Measurements from ENCODE around the gene PRKG1.

Gene PRKG1

DNA sequence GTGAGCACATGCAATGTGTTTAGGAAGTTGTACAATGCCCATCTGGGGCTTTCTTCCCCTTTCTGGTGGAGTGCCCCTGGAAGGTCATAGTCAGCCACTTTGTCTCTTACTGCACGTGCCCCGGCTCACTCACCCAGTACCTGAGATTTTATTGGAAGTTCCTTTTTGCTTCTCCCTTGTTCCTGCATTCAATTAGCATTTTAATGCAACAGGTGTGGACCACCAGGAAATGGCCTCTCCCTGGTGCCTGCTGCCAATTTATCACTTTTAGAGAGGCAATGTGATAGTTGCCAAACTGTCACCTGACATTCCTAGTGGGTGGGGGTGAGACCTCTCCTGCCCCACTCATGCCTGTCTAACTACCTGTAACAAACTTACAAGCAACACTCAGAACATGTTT, 946.4 kb downstream of the PRKG1 start:
- DNase-seq: no peak
- no peak overlapping the region for H3K23ac ChIP-seq (ENCODE audit: low read length)
- no CpG with 5 or more reads among the region's 2 CpGs for WGBS (ENCODE audit: extremely low coverage, insufficient coverage, low lambda C conversion rate)
- no peak overlapping the region for H3K4me3 ChIP-seq (ENCODE audit: low read length)
- H4K8ac ChIP-seq (ENCODE audit: low read depth, low read length): no peak overlapping the region
- H4K5ac ChIP-seq (ENCODE audit: low read length): no peak overlapping the region
- no peaks in the 10 kb centered on the region for H3K79me1 ChIP-seq (ENCODE audit: low read length)
- no peak overlapping the region for H3K9ac ChIP-seq (ENCODE audit: low read length)
- no peak overlapping the region for H3K4me2 ChIP-seq (ENCODE audit: low read length)
- H3K36me3 ChIP-seq (ENCODE audit: control insufficient read depth, insufficient read depth, low read length): no peaks in the 10 kb centered on the region
- H3K79me2 ChIP-seq (ENCODE audit: control insufficient read depth, insufficient read depth, low read length): no peaks in the 10 kb centered on the region
- H3K27ac ChIP-seq (ENCODE audit: low read depth, low read length): no peak overlapping the region
- H3K18ac ChIP-seq (ENCODE audit: low read length): no peak overlapping the region
- no peak overlapping the region for H3K4ac ChIP-seq (ENCODE audit: low read depth, low read length)
- no peak overlapping the region for H2BK5ac ChIP-seq (ENCODE audit: low read length)
- H3K56ac ChIP-seq (ENCODE audit: low read length): no peak overlapping the region
- no peaks in the 10 kb centered on the region for H3K27me3 ChIP-seq (ENCODE audit: insufficient read depth, low read length, poor library complexity)
- H2AK5ac ChIP-seq (ENCODE audit: low read length): no peak overlapping the region
- H2BK15ac ChIP-seq (replicated peaks; ENCODE audit: low read depth): no peak overlapping the region
- H2BK120ac ChIP-seq (ENCODE audit: low read depth, low read length): no peak overlapping the region
- peaks cover 7% of the 10 kb centered on the region for H3K4me1 ChIP-seq (ENCODE audit: control insufficient read depth, low read depth, low read length)

DNA sequence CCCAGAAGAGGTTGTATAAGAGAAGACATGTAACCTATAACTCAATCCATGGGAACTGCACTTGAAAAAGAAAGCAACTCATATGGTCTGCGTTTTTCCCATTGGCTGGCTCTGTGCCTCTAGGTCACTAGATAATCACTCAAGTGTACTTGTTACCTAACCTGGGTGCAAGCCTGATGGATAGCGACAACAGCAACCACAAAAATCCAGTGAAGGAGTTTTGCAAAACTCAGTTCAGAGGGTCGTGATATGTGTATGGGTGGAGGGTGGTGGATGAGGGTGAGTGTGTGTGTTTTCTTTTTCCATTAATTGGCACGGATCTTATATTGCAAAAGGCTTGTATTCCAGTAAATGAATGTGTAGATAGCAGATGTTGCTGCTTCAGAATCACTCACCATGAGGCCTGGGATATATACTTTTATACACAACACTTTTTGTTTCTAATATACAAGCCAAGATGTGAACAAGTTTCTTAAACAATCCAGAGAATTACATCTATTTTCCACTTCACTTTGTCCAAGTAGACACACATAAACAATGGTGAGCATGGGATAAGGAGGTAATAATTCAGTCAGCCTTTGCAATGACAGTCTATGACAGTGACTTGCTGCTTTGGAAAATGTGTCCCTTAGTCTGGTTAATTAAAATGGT, 952.9 kb downstream of the PRKG1 start:
- no peak for DNase-seq
- Histone ChIP-seq H2AK5ac (ENCODE audit: low read length) (no peak overlapping the region), H2BK5ac (ENCODE audit: low read length) (no peak overlapping the region), H4K5ac (ENCODE audit: low read length) (no peak overlapping the region), H2BK15ac (replicated peaks; ENCODE audit: low read depth) (no peak overlapping the region), H3K56ac (ENCODE audit: low read length) (no peak overlapping the region), H3K4me1 (ENCODE audit: control insufficient read depth, low read depth, low read length) (no peaks in the 10 kb centered on the region), H3K18ac (ENCODE audit: low read length) (no peak overlapping the region), H3K27me3 (ENCODE audit: insufficient read depth, low read length, poor library complexity) (no peaks in the 10 kb centered on the region), H3K4me2 (ENCODE audit: low read length) (no peak overlapping the region), H2BK120ac (ENCODE audit: low read depth, low read length) (no peak overlapping the region), H3K27ac (ENCODE audit: low read depth, low read length) (no peak overlapping the region), H3K9ac (ENCODE audit: low read length) (no peak overlapping the region), H4K8ac (ENCODE audit: low read depth, low read length) (no peak overlapping the region), H3K79me2 (ENCODE audit: control insufficient read depth, insufficient read depth, low read length) (no peaks in the 10 kb centered on the region), H3K36me3 (ENCODE audit: control insufficient read depth, insufficient read depth, low read length) (no peaks in the 10 kb centered on the region), H3K79me1 (ENCODE audit: low read length) (no peaks in the 10 kb centered on the region), H3K4me3 (ENCODE audit: low read length) (no peak overlapping the region), H3K23ac (ENCODE audit: low read length) (no peak overlapping the region), H3K4ac (ENCODE audit: low read depth, low read length) (no peak overlapping the region)
- no CpG with 5 or more reads among the region's 4 CpGs for WGBS (ENCODE audit: extremely low coverage, insufficient coverage, low lambda C conversion rate)

- Histone ChIP-seq H3K4me3 (ENCODE audit: low read length) (no peak overlapping the region), H3K18ac (ENCODE audit: low read length) (no peak overlapping the region), H4K8ac (ENCODE audit: low read depth, low read length) (no peak overlapping the region), H3K27me3 (ENCODE audit: insufficient read depth, low read length, poor library complexity) (no peaks in the 10 kb centered on the region), H3K79me1 (ENCODE audit: low read length) (no peaks in the 10 kb centered on the region), H4K5ac (ENCODE audit: low read length) (no peak overlapping the region), H3K9ac (ENCODE audit: low read length) (no peak overlapping the region), H3K27ac (ENCODE audit: low read depth, low read length) (no peak overlapping the region), H2BK15ac (replicated peaks; ENCODE audit: low read depth) (no peak overlapping the region), H3K36me3 (ENCODE audit: control insufficient read depth, insufficient read depth, low read length) (no peaks in the 10 kb centered on the region), H3K4me1 (ENCODE audit: control insufficient read depth, low read depth, low read length) (peaks cover 2% of the 10 kb centered on the region), H2AK5ac (ENCODE audit: low read length) (no peak overlapping the region), H2BK5ac (ENCODE audit: low read length) (no peak overlapping the region), H3K4me2 (ENCODE audit: low read length) (no peak overlapping the region), H3K79me2 (ENCODE audit: control insufficient read depth, insufficient read depth, low read length) (no peaks in the 10 kb centered on the region), H3K4ac (ENCODE audit: low read depth, low read length) (no peak overlapping the region), H3K56ac (ENCODE audit: low read length) (no peak overlapping the region), H3K23ac (ENCODE audit: low read length) (no peak overlapping the region), H2BK120ac (ENCODE audit: low read depth, low read length) (no peak overlapping the region)
- no peak for DNase-seq
- WGBS (ENCODE audit: extremely low coverage, insufficient coverage, low lambda C conversion rate): no CpG with 5 or more reads among the region's 2 CpGs
These were observed 954.2 kb downstream of the PRKG1 start for GRCh38 chr10:52028523-52028858.

GRCh38 chr10:52029628-52030027, 955.3 kb downstream of the PRKG1 start:
- no peaks in the 10 kb centered on the region for H3K27me3 ChIP-seq (ENCODE audit: insufficient read depth, low read length, poor library complexity)
- no peak overlapping the region for H4K5ac ChIP-seq (ENCODE audit: low read length)
- peak overlapping the region; percentile 2 for H4K8ac ChIP-seq (ENCODE audit: low read depth, low read length)
- H3K23ac ChIP-seq (ENCODE audit: low read length): no peak overlapping the region
- H3K36me3 ChIP-seq (ENCODE audit: control insufficient read depth, insufficient read depth, low read length): no peaks in the 10 kb centered on the region
- H3K79me1 ChIP-seq (ENCODE audit: low read length): no peaks in the 10 kb centered on the region
- no peak overlapping the region for H3K4me3 ChIP-seq (ENCODE audit: low read length)
- H2BK120ac ChIP-seq (ENCODE audit: low read depth, low read length): no peak overlapping the region
- peaks cover 2% of the 10 kb centered on the region for H3K4me1 ChIP-seq (ENCODE audit: control insufficient read depth, low read depth, low read length)
- H3K56ac ChIP-seq (ENCODE audit: low read length): no peak overlapping the region
- H3K4me2 ChIP-seq (ENCODE audit: low read length): no peak overlapping the region
- no peak overlapping the region for H2BK15ac ChIP-seq (replicated peaks; ENCODE audit: low read depth)
- no peak overlapping the region for H3K9ac ChIP-seq (ENCODE audit: low read length)
- no peak overlapping the region for H2AK5ac ChIP-seq (ENCODE audit: low read length)
- no peak overlapping the region for H3K4ac ChIP-seq (ENCODE audit: low read depth, low read length)
- no peak overlapping the region for H2BK5ac ChIP-seq (ENCODE audit: low read length)
- H3K79me2 ChIP-seq (ENCODE audit: control insufficient read depth, insufficient read depth, low read length): no peaks in the 10 kb centered on the region
- no CpG with 5 or more reads among the region's 2 CpGs for WGBS (ENCODE audit: extremely low coverage, insufficient coverage, low lambda C conversion rate)
- H3K27ac ChIP-seq (ENCODE audit: low read depth, low read length): no peak overlapping the region
- H3K18ac ChIP-seq (ENCODE audit: low read length): peak overlapping the region; percentile 18
- DNase-seq: no peak

DNA sequence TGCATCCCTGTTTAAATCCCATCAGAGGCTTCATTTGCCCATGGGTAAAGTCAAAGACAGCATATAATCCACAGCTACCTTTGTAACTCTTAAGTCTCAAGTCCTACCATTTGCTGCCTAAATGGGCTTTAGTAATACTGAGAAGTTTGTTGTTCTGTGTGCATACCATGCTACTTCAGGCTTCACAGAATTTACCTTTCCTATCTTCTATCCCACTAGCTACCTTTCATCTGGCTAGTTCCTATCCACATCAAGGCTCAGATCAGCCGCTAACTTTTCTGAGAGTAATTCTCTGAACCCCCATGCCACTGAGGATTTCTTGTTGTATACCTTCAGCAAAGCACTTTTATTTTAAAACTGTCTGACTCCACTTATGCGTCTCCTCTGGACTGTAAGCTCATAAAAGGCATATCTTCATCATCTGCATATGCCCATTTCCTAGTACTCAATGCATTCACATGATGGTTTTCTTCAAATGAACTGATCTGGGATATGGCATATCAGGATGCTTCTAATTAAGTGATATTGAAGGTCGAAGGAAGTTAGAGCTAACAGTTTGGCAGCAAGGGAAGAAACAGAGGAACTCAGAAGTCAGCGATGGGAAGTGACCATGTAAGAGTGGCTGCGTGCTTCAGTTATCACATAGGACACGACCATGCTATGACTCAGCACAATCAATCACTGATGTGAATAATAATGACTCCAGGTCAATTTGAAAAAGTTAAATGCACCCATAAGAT, 955.9 kb downstream of the PRKG1 start:
- peaks cover 2% of the 10 kb centered on the region for H3K4me1 ChIP-seq (ENCODE audit: control insufficient read depth, low read depth, low read length)
- H4K8ac ChIP-seq (ENCODE audit: low read depth, low read length): no peak overlapping the region
- no peak overlapping the region for H4K5ac ChIP-seq (ENCODE audit: low read length)
- H3K27me3 ChIP-seq (ENCODE audit: insufficient read depth, low read length, poor library complexity): no peaks in the 10 kb centered on the region
- H3K79me1 ChIP-seq (ENCODE audit: low read length): no peaks in the 10 kb centered on the region
- no peak overlapping the region for H3K27ac ChIP-seq (ENCODE audit: low read depth, low read length)
- no peak overlapping the region for H3K23ac ChIP-seq (ENCODE audit: low read length)
- H3K4me2 ChIP-seq (ENCODE audit: low read length): no peak overlapping the region
- H3K9ac ChIP-seq (ENCODE audit: low read length): no peak overlapping the region
- H2AK5ac ChIP-seq (ENCODE audit: low read length): no peak overlapping the region
- H3K79me2 ChIP-seq (ENCODE audit: control insufficient read depth, insufficient read depth, low read length): no peaks in the 10 kb centered on the region
- H3K4me3 ChIP-seq (ENCODE audit: low read length): no peak overlapping the region
- peak; percentile 41 for DNase-seq
- H3K36me3 ChIP-seq (ENCODE audit: control insufficient read depth, insufficient read depth, low read length): no peaks in the 10 kb centered on the region
- peak overlapping the region; percentile 68 for H3K4ac ChIP-seq (ENCODE audit: low read depth, low read length)
- WGBS (ENCODE audit: extremely low coverage, insufficient coverage, low lambda C conversion rate): no CpG with 5 or more reads among the region's 6 CpGs
- H2BK120ac ChIP-seq (ENCODE audit: low read depth, low read length): no peak overlapping the region
- H2BK15ac ChIP-seq (replicated peaks; ENCODE audit: low read depth): no peak overlapping the region
- no peak overlapping the region for H2BK5ac ChIP-seq (ENCODE audit: low read length)
- H3K18ac ChIP-seq (ENCODE audit: low read length): peak overlapping the region; percentile 75
- no peak overlapping the region for H3K56ac ChIP-seq (ENCODE audit: low read length)

GRCh38 chr10:52030975-52031374, 956.7 kb downstream of the PRKG1 start:
- no peak overlapping the region for H2BK15ac ChIP-seq (replicated peaks; ENCODE audit: low read depth)
- H2AK5ac ChIP-seq (ENCODE audit: low read length): no peak overlapping the region
- WGBS (ENCODE audit: extremely low coverage, insufficient coverage, low lambda C conversion rate): no CpG with 5 or more reads among the region's 1 CpG
- no peaks in the 10 kb centered on the region for H3K79me1 ChIP-seq (ENCODE audit: low read length)
- no peak overlapping the region for H3K23ac ChIP-seq (ENCODE audit: low read length)
- H3K4ac ChIP-seq (ENCODE audit: low read depth, low read length): no peak overlapping the region
- H3K27me3 ChIP-seq (ENCODE audit: insufficient read depth, low read length, poor library complexity): no peaks in the 10 kb centered on the region
- peaks cover 2% of the 10 kb centered on the region for H3K4me1 ChIP-seq (ENCODE audit: control insufficient read depth, low read depth, low read length)
- no peak overlapping the region for H4K8ac ChIP-seq (ENCODE audit: low read depth, low read length)
- H3K18ac ChIP-seq (ENCODE audit: low read length): no peak overlapping the region
- no peak overlapping the region for H3K4me2 ChIP-seq (ENCODE audit: low read length)
- H3K27ac ChIP-seq (ENCODE audit: low read depth, low read length): no peak overlapping the region
- H3K36me3 ChIP-seq (ENCODE audit: control insufficient read depth, insufficient read depth, low read length): no peaks in the 10 kb centered on the region
- H2BK120ac ChIP-seq (ENCODE audit: low read depth, low read length): no peak overlapping the region
- H3K56ac ChIP-seq (ENCODE audit: low read length): no peak overlapping the region
- H3K4me3 ChIP-seq (ENCODE audit: low read length): no peak overlapping the region
- DNase-seq: no peak
- H3K79me2 ChIP-seq (ENCODE audit: control insufficient read depth, insufficient read depth, low read length): no peaks in the 10 kb centered on the region
- H3K9ac ChIP-seq (ENCODE audit: low read length): no peak overlapping the region
- H2BK5ac ChIP-seq (ENCODE audit: low read length): no peak overlapping the region
- H4K5ac ChIP-seq (ENCODE audit: low read length): no peak overlapping the region
